Measurements from ENCODE around the gene BMERB1. TPM values are rescaled to one million over a fixed set of nuclear protein-coding genes. Genes with fewer than 3 reads are reported as not detected.
"Not testable (repeated sequence)": the region's sequence is repeated elsewhere in the genome, so short reads cannot be mapped to it uniquely, and the experiment has no call there.

BMERB1 gene
- total and polyA plus RNA-seq, 9 donors = 17.8 to 29.2 (median 26.7) TPM

DNA sequence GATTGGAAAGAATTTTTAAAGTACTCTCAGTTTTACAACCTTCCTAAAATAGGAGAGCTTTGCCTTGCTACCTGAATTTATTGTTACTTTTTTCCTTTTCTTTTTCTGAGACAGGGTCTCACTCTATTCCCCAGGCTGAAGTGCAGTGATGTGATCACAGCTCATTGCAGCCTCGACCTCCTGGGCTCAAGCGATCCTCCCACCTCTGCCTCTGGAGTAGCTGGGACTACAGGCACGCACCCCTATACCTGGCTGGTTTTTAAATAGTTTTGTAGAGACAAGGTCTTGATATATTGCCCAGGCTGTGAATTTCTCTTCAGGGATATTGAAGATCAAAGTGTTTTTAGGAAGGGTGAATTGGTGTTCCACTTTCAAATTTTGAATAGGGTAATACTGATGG is 35.1 kb upstream of the BMERB1 start:
- H3K36me3 ChIP-seq (ENCODE audit: control insufficient read depth, insufficient read depth, low read length) = peaks cover 3% of the 10 kb centered on the region
- no peaks in the 10 kb centered on the region for H3K9me3 ChIP-seq (replicated peaks; ENCODE audit: control insufficient read depth, low read depth, low read length)
- WGBS (ENCODE audit: insufficient coverage) = 81% methylated on average over 2 of the region's 3 CpGs
- no peak overlapping the region for H3K4me3 ChIP-seq (ENCODE audit: low read length)
- H3K27ac ChIP-seq (ENCODE audit: low read length) = no peak overlapping the region
- no peaks in the 10 kb centered on the region for H3K27me3 ChIP-seq (ENCODE audit: control insufficient read depth, insufficient read depth, low read length)
- DNase-seq = no peak
- no peaks in the 10 kb centered on the region for H3K4me1 ChIP-seq (ENCODE audit: control insufficient read depth, insufficient read depth, low read length)

DNA sequence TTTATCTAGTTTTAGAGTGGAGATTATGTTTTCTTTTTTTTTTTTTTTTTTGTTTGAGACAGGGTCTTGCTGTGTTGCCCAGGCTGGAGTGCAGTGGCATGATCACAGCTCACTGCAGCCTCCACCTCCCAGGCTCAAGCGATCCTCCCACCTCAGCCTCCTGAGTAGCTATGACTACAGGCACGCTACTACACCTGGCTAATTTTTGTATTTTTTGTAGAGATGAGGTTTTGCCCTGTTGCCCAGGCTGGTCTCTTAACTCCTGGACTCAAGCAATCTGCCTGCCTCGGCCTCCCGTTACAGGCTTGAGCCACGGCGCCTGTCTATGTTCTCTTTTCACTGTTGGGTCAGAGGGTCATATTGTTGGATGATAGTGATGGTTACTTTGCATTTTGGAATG is 34.1 kb upstream of the BMERB1 start:
- not testable (repeated sequence) for H3K36me3 ChIP-seq (ENCODE audit: control insufficient read depth, insufficient read depth, low read length); H3K27me3 ChIP-seq (ENCODE audit: control insufficient read depth, insufficient read depth, low read length); H3K4me1 ChIP-seq (ENCODE audit: control insufficient read depth, insufficient read depth, low read length); DNase-seq; H3K27ac ChIP-seq (ENCODE audit: low read length); H3K9me3 ChIP-seq (replicated peaks; ENCODE audit: control insufficient read depth, low read depth, low read length); H3K4me3 ChIP-seq (ENCODE audit: low read length)
- WGBS (ENCODE audit: insufficient coverage) = 91% methylated on average over 4 of the region's 6 CpGs

DNA sequence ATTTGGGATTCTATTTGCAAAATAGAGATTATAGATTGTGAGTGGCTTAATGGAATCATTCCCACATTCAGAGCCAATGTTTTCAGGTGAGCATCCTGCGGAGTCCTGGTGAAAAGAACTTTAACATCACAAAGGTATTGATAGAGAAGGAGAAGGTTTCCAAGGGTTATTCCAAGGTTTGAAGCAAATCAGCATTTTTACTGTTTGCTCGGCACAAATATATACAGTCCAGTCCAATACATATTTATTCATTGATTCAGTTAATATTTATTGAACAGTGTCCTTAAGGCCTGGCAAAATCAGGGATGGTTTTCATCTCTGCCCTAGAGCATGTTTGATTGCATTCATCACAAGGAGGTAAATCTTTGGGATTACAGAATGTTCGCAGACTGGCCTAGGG is 32.4 kb upstream of the BMERB1 start:
- no CpG with 5 or more reads among the region's 3 CpGs for WGBS (ENCODE audit: insufficient coverage)
- Histone ChIP-seq H3K36me3 (ENCODE audit: control insufficient read depth, insufficient read depth, low read length) (peaks cover 3% of the 10 kb centered on the region), H3K27me3 (ENCODE audit: control insufficient read depth, insufficient read depth, low read length) (no peaks in the 10 kb centered on the region), H3K4me1 (ENCODE audit: control insufficient read depth, insufficient read depth, low read length) (no peaks in the 10 kb centered on the region), H3K4me3 (ENCODE audit: low read length) (no peak overlapping the region), H3K27ac (ENCODE audit: low read length) (no peak overlapping the region), H3K9me3 (replicated peaks; ENCODE audit: control insufficient read depth, low read depth, low read length) (no peaks in the 10 kb centered on the region)
- no peak for DNase-seq

DNA sequence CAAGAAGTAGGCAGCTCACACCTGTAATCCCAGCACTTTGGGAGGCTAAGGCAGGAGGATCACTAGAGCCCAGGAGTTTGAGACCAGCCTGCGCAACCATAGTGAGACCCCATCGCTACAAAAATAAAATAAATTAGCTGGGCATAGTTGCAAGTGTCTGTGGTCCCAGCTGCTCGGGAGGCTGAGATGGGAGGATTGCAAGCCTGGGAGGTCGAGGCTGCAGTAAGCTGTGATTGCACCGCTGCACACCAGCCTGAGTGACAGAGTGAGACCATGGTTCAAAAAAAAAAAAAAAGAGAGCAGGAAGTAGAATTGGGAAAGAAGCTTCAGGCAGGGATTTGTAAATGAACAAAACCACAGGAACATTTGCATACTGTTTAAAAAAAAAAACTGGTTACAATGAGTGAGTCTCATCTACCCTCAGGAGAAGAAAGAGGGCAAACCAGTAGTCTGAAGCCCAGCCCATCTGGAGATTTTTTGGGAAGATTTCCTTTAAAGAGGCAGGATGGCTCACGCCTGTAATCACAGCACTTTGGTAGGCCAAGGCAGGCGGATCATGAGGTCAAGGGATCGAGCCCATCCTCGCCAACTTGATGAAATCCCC is 30.9 kb upstream of the BMERB1 start:
- no peak overlapping the region for H3K27ac ChIP-seq (ENCODE audit: low read length)
- DNase-seq = no peak

DNA sequence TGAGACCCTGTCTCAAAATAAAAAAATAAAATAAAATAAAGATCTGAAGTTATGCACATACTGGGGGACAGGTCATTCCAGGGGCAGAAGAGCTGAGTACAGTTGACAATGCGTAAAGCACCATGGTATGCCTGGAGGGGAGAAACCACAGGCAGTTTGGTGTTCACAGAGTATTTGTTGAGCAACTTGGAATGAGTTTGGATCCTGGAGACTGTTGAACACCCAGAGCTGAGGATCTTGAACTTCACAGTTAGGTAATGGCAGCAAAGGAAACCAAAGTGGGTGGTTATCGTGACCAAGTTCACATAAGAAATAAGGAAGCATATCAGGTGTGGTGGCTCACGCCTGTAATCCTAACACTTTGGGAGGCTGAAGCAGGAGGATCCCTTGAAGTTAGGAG is 30.3 kb upstream of the BMERB1 start:
- WGBS (ENCODE audit: insufficient coverage) = 78% methylated on average over 3 of the region's 3 CpGs
- not testable (repeated sequence) for H3K27ac ChIP-seq (ENCODE audit: low read length)

More for the DNA sequence above, 30.9 kb upstream of the BMERB1 start:
- Histone ChIP-seq H3K4me3 (ENCODE audit: low read length) (no peak overlapping the region), H3K36me3 (ENCODE audit: control insufficient read depth, insufficient read depth, low read length) (peaks cover 3% of the 10 kb centered on the region), H3K27me3 (ENCODE audit: control insufficient read depth, insufficient read depth, low read length) (no peaks in the 10 kb centered on the region), H3K4me1 (ENCODE audit: control insufficient read depth, insufficient read depth, low read length) (no peaks in the 10 kb centered on the region), H3K9me3 (replicated peaks; ENCODE audit: control insufficient read depth, low read depth, low read length) (no peaks in the 10 kb centered on the region)
- WGBS (ENCODE audit: insufficient coverage) = 93% methylated on average over 3 of the region's 9 CpGs

DNA sequence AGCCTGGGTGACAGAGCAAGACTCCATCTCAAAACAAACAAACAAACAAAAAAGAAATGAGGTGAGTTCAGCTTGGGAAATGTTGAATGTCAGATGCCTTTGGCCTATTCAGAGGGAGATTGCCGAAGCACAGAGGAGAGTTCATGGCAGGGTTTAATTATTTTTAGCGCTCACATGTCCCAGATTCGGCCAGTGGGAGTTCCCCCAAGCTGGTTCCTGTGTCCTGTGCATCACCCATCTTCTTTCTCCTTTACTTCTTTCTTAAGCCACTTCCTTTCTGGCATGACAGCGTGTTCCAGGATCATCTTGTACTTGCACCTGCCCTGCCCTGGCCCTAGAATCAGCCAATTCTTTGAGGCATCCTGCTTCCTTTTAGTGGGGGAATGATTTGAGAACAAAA is 29.6 kb upstream of the BMERB1 start:
- H3K4me1 ChIP-seq (ENCODE audit: control insufficient read depth, insufficient read depth, low read length) = no peaks in the 10 kb centered on the region
- H3K27me3 ChIP-seq (ENCODE audit: control insufficient read depth, insufficient read depth, low read length) = no peaks in the 10 kb centered on the region
- no peaks in the 10 kb centered on the region for H3K9me3 ChIP-seq (replicated peaks; ENCODE audit: control insufficient read depth, low read depth, low read length)
- no peak overlapping the region for H3K27ac ChIP-seq (ENCODE audit: low read length)
- DNase-seq = no peak
- WGBS (ENCODE audit: insufficient coverage) = 57% methylated on average over 2 of the region's 4 CpGs
- peaks cover 3% of the 10 kb centered on the region for H3K36me3 ChIP-seq (ENCODE audit: control insufficient read depth, insufficient read depth, low read length)
- no peak overlapping the region for H3K4me3 ChIP-seq (ENCODE audit: low read length)

More for the DNA sequence above, 30.3 kb upstream of the BMERB1 start:
- H3K36me3 ChIP-seq (ENCODE audit: control insufficient read depth, insufficient read depth, low read length); H3K9me3 ChIP-seq (replicated peaks; ENCODE audit: control insufficient read depth, low read depth, low read length); H3K4me3 ChIP-seq (ENCODE audit: low read length); H3K4me1 ChIP-seq (ENCODE audit: control insufficient read depth, insufficient read depth, low read length); H3K27me3 ChIP-seq (ENCODE audit: control insufficient read depth, insufficient read depth, low read length); DNase-seq: not testable (repeated sequence)

DNA sequence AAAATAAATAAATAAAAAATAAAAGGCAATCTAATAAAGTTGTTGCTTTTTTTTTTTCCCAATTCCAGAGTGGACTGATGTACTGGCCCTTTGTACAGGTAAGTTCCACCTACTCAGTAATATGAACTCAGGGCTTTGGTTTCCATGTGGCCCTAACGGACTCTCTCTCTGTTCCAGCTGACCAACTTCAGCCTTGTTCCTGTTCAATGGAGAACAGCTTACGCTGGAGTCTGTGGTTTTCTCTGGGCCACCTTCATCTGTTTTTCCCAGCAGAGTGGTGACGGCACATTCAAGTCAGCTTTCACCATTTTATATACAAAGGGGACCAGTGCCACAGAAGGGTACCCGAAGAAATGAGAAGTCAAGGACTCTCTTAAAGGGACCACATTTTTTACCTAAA is 26.6 kb upstream of the BMERB1 start:
- H3K4me3 ChIP-seq (ENCODE audit: low read length); DNase-seq; H3K27ac ChIP-seq (ENCODE audit: low read length); H3K27me3 ChIP-seq (ENCODE audit: control insufficient read depth, insufficient read depth, low read length); H3K9me3 ChIP-seq (replicated peaks; ENCODE audit: control insufficient read depth, low read depth, low read length); H3K36me3 ChIP-seq (ENCODE audit: control insufficient read depth, insufficient read depth, low read length); H3K4me1 ChIP-seq (ENCODE audit: control insufficient read depth, insufficient read depth, low read length): not testable (repeated sequence)
- 59% methylated on average over 2 of the region's 4 CpGs for WGBS (ENCODE audit: insufficient coverage)

DNA sequence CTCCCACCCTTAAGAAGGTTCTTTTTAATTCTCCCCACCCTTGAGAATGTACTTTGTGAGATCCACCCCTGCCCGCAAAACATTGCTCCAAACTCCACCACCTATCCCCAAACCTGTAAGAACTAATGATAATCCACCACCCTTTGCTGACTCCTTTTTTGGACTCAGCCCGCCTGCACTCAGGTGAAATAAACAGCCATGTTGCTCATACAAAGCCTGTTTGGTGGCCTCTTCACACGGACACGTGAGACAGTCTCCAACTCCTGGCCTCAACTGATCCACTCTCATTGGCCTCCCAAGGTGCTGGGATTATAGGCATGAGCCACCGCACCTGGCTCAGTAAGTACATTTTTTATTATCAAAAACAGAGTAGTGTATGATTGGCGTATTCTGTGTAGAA is 24.9 kb upstream of the BMERB1 start:
- not testable (repeated sequence) for H3K4me1 ChIP-seq (ENCODE audit: control insufficient read depth, insufficient read depth, low read length); H3K36me3 ChIP-seq (ENCODE audit: control insufficient read depth, insufficient read depth, low read length); H3K27ac ChIP-seq (ENCODE audit: low read length); H3K9me3 ChIP-seq (replicated peaks; ENCODE audit: control insufficient read depth, low read depth, low read length); H3K4me3 ChIP-seq (ENCODE audit: low read length); DNase-seq; H3K27me3 ChIP-seq (ENCODE audit: control insufficient read depth, insufficient read depth, low read length)
- WGBS (ENCODE audit: insufficient coverage) = 89% methylated on average over 4 of the region's 6 CpGs

DNA sequence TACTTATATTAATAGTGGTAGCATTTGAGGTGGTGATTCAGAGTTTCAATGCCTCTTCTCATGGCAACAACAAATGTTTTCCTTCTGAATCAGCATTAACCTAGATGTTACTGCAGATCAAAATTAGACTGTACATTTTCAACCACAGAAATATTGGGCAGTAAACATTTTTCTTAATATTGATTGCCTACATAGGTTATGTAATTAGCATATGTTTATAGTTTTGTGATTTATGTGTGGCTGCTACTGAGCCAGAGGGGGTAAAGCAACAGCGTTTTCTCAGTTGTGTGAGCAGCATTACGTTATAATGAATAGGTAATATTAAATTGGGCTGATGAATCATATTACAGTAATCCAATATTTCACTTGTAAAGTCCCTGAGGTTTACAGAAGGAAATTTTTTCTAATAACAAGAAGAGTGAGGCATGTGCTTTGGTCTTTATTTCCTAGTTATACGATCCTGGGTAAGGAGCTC is 18.8 kb upstream of the BMERB1 start:
- H3K9me3 ChIP-seq (replicated peaks; ENCODE audit: control insufficient read depth, low read depth, low read length) = no peaks in the 10 kb centered on the region
- no peak overlapping the region for H3K27ac ChIP-seq (ENCODE audit: low read length)
- no peak for DNase-seq
- no peak overlapping the region for H3K4me3 ChIP-seq (ENCODE audit: low read length)
- no peaks in the 10 kb centered on the region for H3K27me3 ChIP-seq (ENCODE audit: control insufficient read depth, insufficient read depth, low read length)
- WGBS (ENCODE audit: insufficient coverage) = no CpG with 5 or more reads among the region's 3 CpGs
- no peaks in the 10 kb centered on the region for H3K36me3 ChIP-seq (ENCODE audit: control insufficient read depth, insufficient read depth, low read length)
- no peaks in the 10 kb centered on the region for H3K4me1 ChIP-seq (ENCODE audit: control insufficient read depth, insufficient read depth, low read length)

DNA sequence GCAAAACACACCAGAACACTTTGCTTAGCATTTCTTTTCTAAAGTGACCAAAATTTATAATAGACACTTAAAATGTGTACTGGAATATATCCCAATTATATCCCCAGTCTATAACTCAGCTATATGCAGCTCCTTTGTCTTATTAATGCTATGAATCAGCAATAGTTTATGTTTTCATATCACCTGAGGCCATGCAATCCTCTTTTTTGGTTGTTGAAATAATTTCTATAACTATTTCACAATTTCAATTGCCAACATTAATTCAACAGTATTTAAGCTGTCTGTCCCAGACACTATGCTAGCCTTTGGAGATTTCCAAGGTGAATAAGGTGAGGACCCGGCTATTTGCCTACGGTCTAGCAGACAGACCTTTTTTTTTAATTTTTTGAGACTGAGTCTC is 17.2 kb upstream of the BMERB1 start:
- DNase-seq = no peak
- no peaks in the 10 kb centered on the region for H3K4me1 ChIP-seq (ENCODE audit: control insufficient read depth, insufficient read depth, low read length)
- H3K27me3 ChIP-seq (ENCODE audit: control insufficient read depth, insufficient read depth, low read length) = no peaks in the 10 kb centered on the region
- H3K27ac ChIP-seq (ENCODE audit: low read length) = no peak overlapping the region
- no peak overlapping the region for H3K4me3 ChIP-seq (ENCODE audit: low read length)
- no peaks in the 10 kb centered on the region for H3K36me3 ChIP-seq (ENCODE audit: control insufficient read depth, insufficient read depth, low read length)
- H3K9me3 ChIP-seq (replicated peaks; ENCODE audit: control insufficient read depth, low read depth, low read length) = no peaks in the 10 kb centered on the region
- 68% methylated on average over 2 of the region's 2 CpGs for WGBS (ENCODE audit: insufficient coverage)

DNA sequence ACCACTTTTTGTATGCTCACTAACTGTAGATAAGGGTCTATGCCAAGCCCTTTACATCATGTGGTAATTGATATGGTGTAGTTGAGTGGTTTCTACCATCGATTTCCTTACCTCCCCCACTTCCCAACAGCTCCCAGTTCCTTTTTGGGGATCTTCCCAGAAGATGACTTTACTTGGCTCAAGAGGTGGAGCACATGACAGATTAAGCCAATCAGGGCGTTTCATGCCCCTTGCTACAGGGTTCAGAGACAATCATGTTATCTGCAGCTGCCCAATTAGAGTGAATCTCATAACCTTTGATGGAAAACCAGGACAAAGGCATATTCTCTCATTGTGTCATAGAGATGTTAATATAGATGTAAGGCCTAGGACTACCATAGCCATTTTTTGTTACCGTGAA is 16.2 kb upstream of the BMERB1 start:
- Histone ChIP-seq H3K27ac (ENCODE audit: low read length) (no peak overlapping the region), H3K9me3 (replicated peaks; ENCODE audit: control insufficient read depth, low read depth, low read length) (no peaks in the 10 kb centered on the region), H3K36me3 (ENCODE audit: control insufficient read depth, insufficient read depth, low read length) (no peaks in the 10 kb centered on the region), H3K27me3 (ENCODE audit: control insufficient read depth, insufficient read depth, low read length) (no peaks in the 10 kb centered on the region), H3K4me3 (ENCODE audit: low read length) (no peak overlapping the region), H3K4me1 (ENCODE audit: control insufficient read depth, insufficient read depth, low read length) (no peaks in the 10 kb centered on the region)
- no peak for DNase-seq
- 80% methylated on average over 1 of the region's 3 CpGs for WGBS (ENCODE audit: insufficient coverage)

All from muscle of leg (tissue), 11 donors.